HEK293 (cell line): Measurements from ENCODE around the gene AVPR1A.

ENCODE experiments used
- CTCF ChIA-PET: fragments of 350-600 bp; formaldehyde crosslinking; extraction: SDS; loops from one replicate; lab custom pipeline; 2021; ENCODE audit warnings: antibody characterized with exemption; lab: Yijun Ruan, JAX
- POLR2A ChIA-PET: fragments of 300-600 bp; formaldehyde crosslinking; extraction: SDS; loops from one replicate; lab custom pipeline; 2020; ENCODE audit warnings: antibody characterized with exemption, inconsistent platforms; lab: Yijun Ruan, JAX
- H3K27ac ChIP-seq: fragments of 200-500 bp; sonication (Bioruptor generic); 2 replicates; pipeline ENCODE4 v1.5.1; 2014; ENCODE audit warnings: low read depth, low read length, control low read depth, inconsistent platforms; ENCODE audit errors: extremely low read depth
- H3K36me3 ChIP-seq, 2 experiments: fragments of 200-500 bp in 1 of 2; sonication (Bioruptor generic) in 1 of 2; 1 replicate in 1 of 2; 2 replicates in 1 of 2; pipeline ENCODE4 v1.5.1; 2014 to 2017; ENCODE audit warnings: inconsistent platforms in 2 of 2, low read length in 2 of 2; ENCODE audit not compliant: control insufficient read depth in 2 of 2, insufficient read depth in 1 of 2
- H3K4me1 ChIP-seq: fragments of 200-500 bp; sonication (Bioruptor generic); 2 replicates; pipeline ENCODE4 v1.5.1; 2014; ENCODE audit warnings: mild to moderate bottlenecking, low read length, inconsistent platforms; ENCODE audit not compliant: control insufficient read depth, insufficient read depth
- H3K4me3 ChIP-seq: 2 replicates; pipeline ENCODE4 v1.5.1; 2011; ENCODE audit warnings: low read depth, mild to moderate bottlenecking, control low read depth, low read length, moderate library complexity
- H3K9me3 ChIP-seq: fragments of 200-500 bp; sonication (Bioruptor generic); 2 replicates; pipeline ENCODE4 v1.5.1; 2014; ENCODE audit warnings: low read depth, low read length, inconsistent platforms; ENCODE audit not compliant: control insufficient read depth, insufficient read depth
- BCL11B ChIP-seq: fragments of 450-650 bp; formaldehyde crosslinking; IDR thresholded peaks from 2 replicates; pipeline ENCODE4 v1.5.1; 2016; ENCODE audit warnings: low read depth, missing biosample characterization, missing genetic modification characterization
- EGR2 ChIP-seq: fragments of 450-650 bp; formaldehyde crosslinking; IDR thresholded peaks from 2 replicates; pipeline ENCODE4 v1.5.1; 2016; ENCODE audit warnings: low read depth, missing biosample characterization, missing genetic modification characterization
- IKZF3 ChIP-seq: fragments of 450-650 bp; IDR thresholded peaks from 2 replicates; pipeline ENCODE4 v1.5.0; 2018; ENCODE audit warnings: missing biosample characterization, mild to moderate bottlenecking, missing genetic modification characterization, moderate library complexity
- KLF9 ChIP-seq: fragments of 450-650 bp; formaldehyde crosslinking; IDR thresholded peaks from 2 replicates; pipeline ENCODE4 v1.5.1; 2016; ENCODE audit warnings: missing biosample characterization, missing genetic modification characterization, low read depth
- MZF1 ChIP-seq: fragments of 450-650 bp; formaldehyde crosslinking; IDR thresholded peaks from 2 replicates; pipeline ENCODE4 v1.5.1; 2017; ENCODE audit warnings: missing biosample characterization, missing genetic modification characterization, borderline replicate concordance
- PRDM6 ChIP-seq: fragments of 450-650 bp; formaldehyde crosslinking; IDR thresholded peaks from 2 replicates; pipeline ENCODE4 v1.5.1; 2017; ENCODE audit warnings: missing biosample characterization, missing genetic modification characterization
- SALL2 ChIP-seq: fragments of 450-650 bp; formaldehyde crosslinking; IDR thresholded peaks from 2 replicates; pipeline ENCODE4 v1.5.0; 2017; ENCODE audit warnings: missing biosample characterization, mild to moderate bottlenecking, missing genetic modification characterization, borderline replicate concordance
- ZBTB17 ChIP-seq: fragments of 450-650 bp; formaldehyde crosslinking; IDR thresholded peaks from 2 replicates; pipeline ENCODE4 v1.5.1; 2016; ENCODE audit warnings: missing biosample characterization, missing genetic modification characterization
- ZBTB21 ChIP-seq: fragments of 450-650 bp; formaldehyde crosslinking; IDR thresholded peaks from 2 replicates; pipeline ENCODE4 v1.5.1; 2017; ENCODE audit warnings: missing biosample characterization, missing genetic modification characterization
- ZFP41 ChIP-seq: fragments of 450-650 bp; formaldehyde crosslinking; IDR thresholded peaks from 2 replicates; pipeline ENCODE4 v1.5.1; 2016; ENCODE audit warnings: missing biosample characterization, missing genetic modification characterization, borderline replicate concordance
- ZNF10 ChIP-seq: fragments of 450-650 bp; formaldehyde crosslinking; IDR thresholded peaks from 2 replicates; pipeline ENCODE4 v1.5.1; 2017; ENCODE audit warnings: missing biosample characterization, missing genetic modification characterization
- ZNF175 ChIP-seq: fragments of 450-650 bp; formaldehyde crosslinking; IDR thresholded peaks from 2 replicates; pipeline ENCODE4 v1.5.1; 2016; ENCODE audit warnings: missing biosample characterization, missing genetic modification characterization
- ZNF266 ChIP-seq: fragments of 450-650 bp; formaldehyde crosslinking; IDR thresholded peaks from 2 replicates; pipeline ENCODE4 v1.5.1; 2016; ENCODE audit warnings: missing biosample characterization, missing genetic modification characterization, low read depth
- ZNF302 ChIP-seq: fragments of 450-650 bp; formaldehyde crosslinking; IDR thresholded peaks from 2 replicates; pipeline ENCODE4 v1.5.1; 2016; ENCODE audit warnings: missing biosample characterization, missing genetic modification characterization, low read depth
- ZNF311 ChIP-seq: fragments of 450-650 bp; formaldehyde crosslinking; IDR thresholded peaks from 2 replicates; pipeline ENCODE4 v1.5.1; 2017; ENCODE audit warnings: missing biosample characterization, missing genetic modification characterization, borderline replicate concordance
- ZNF335 ChIP-seq: fragments of 450-650 bp; formaldehyde crosslinking; conservative IDR thresholded peaks from 2 replicates; pipeline ENCODE4 v1.5.1; 2016; ENCODE audit warnings: missing biosample characterization, missing genetic modification characterization
- ZNF354C ChIP-seq: fragments of 450-650 bp; formaldehyde crosslinking; IDR thresholded peaks from 2 replicates; pipeline ENCODE4 v1.5.1; 2016; ENCODE audit warnings: missing biosample characterization, missing genetic modification characterization, low read depth, borderline replicate concordance
- ZNF366 ChIP-seq: fragments of 450-650 bp; formaldehyde crosslinking; conservative IDR thresholded peaks from 2 replicates; pipeline ENCODE4 v1.5.1; 2016; ENCODE audit warnings: missing biosample characterization, missing genetic modification characterization
- ZNF37A ChIP-seq: fragments of 450-650 bp; IDR thresholded peaks from 2 replicates; pipeline ENCODE4 v1.5.1; 2018; ENCODE audit warnings: missing biosample characterization, missing genetic modification characterization
- ZNF510 ChIP-seq: fragments of 450-650 bp; formaldehyde crosslinking; IDR thresholded peaks from 2 replicates; pipeline ENCODE4 v1.5.1; 2018; ENCODE audit warnings: mild to moderate bottlenecking, missing genetic modification characterization, missing biosample characterization; ENCODE audit not compliant: insufficient replicate concordance
- ZNF529 ChIP-seq: fragments of 450-650 bp; formaldehyde crosslinking; IDR thresholded peaks from 2 replicates; pipeline ENCODE4 v1.5.1; 2017; ENCODE audit warnings: missing genetic modification characterization, missing biosample characterization; ENCODE audit not compliant: insufficient replicate concordance
- ZNF555 ChIP-seq: fragments of 450-650 bp; formaldehyde crosslinking; conservative IDR thresholded peaks from 2 replicates; pipeline ENCODE4 v1.5.1; 2017; ENCODE audit warnings: missing biosample characterization, mild to moderate bottlenecking, missing genetic modification characterization, inconsistent platforms
- ZNF560 ChIP-seq: fragments of 450-650 bp; formaldehyde crosslinking; IDR thresholded peaks from 2 replicates; pipeline ENCODE4 v1.5.1; 2017; ENCODE audit warnings: missing biosample characterization, missing genetic modification characterization, borderline replicate concordance
- ZNF561 ChIP-seq: fragments of 450-650 bp; IDR thresholded peaks from 2 replicates; pipeline ENCODE4 v1.5.1; 2018; ENCODE audit warnings: missing biosample characterization, missing genetic modification characterization, borderline replicate concordance
- ZNF626 ChIP-seq: fragments of 450-650 bp; sonication (Bioruptor Pico); formaldehyde crosslinking; IDR thresholded peaks from 2 replicates; pipeline ENCODE4 v1.5.1; 2018; ENCODE audit warnings: missing biosample characterization, missing genetic modification characterization, inconsistent platforms
- ZNF776 ChIP-seq: fragments of 450-650 bp; formaldehyde crosslinking; IDR thresholded peaks from 2 replicates; pipeline ENCODE4 v1.5.0; 2017; ENCODE audit warnings: missing biosample characterization, missing genetic modification characterization, borderline replicate concordance
- ZXDB ChIP-seq: fragments of 450-650 bp; formaldehyde crosslinking; IDR thresholded peaks from 2 replicates; pipeline ENCODE4 v1.5.1; 2016; ENCODE audit warnings: missing biosample characterization, missing genetic modification characterization
- TF ChIP-seq, protein P1 (sequence below): IDR thresholded peaks from 2 replicates; pipeline ENCODE4 v1.6.1; 2011; ENCODE audit warnings: mild to moderate bottlenecking, low read depth, low read length, borderline replicate concordance
- TF ChIP-seq, protein P2 (sequence below): fragments of 450-650 bp; formaldehyde crosslinking; IDR thresholded peaks from 2 replicates; pipeline ENCODE4 v1.5.1; 2016; ENCODE audit warnings: missing biosample characterization, missing genetic modification characterization
- TF ChIP-seq, protein P3 (sequence below): fragments of 450-650 bp; formaldehyde crosslinking; IDR thresholded peaks from 2 replicates; pipeline ENCODE4 v1.5.1; 2017; ENCODE audit warnings: missing biosample characterization, missing genetic modification characterization

The AVPR1A gene

DNA sequence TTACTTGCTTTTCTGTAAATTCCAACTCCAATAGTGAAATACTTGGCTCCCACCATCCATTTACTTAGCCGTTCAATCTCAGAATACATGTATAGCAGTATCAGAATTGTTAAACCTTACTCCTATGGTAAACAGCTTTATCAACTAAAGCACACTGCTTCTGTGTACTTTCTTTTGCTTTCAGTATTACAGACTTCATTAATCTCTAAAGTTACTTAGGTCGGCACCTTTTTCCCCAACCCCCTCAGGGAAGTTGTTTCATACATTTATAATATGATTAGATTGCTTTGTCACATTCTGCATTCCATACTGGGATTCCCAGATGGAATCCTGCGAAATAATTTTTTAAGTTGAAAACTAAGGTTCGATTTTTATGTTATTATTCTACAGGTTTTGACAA lies 12.5 kb downstream of the AVPR1A start:
- ChIA-PET POLR2A (no interaction called here), CTCF (no interaction called here)
- no peak overlapping the region for H3K4me3 ChIP-seq
- H3K36me3 ChIP-seq, result no peaks in the 10 kb centered on the region
- H3K9me3 ChIP-seq, result no peaks in the 10 kb centered on the region
- TF ChIP-seq ZBTB17 (tag by site-specific recombination), result no peak
- TF ChIP-seq ZNF354C (tag by site-specific recombination), result no peak
- no peak for TF ChIP-seq ZXDB (tag by site-specific recombination)
- no peak for TF ChIP-seq ZNF560 (tag by site-specific recombination)
- no peak for TF ChIP-seq ZNF302
- no peak for TF ChIP-seq PRDM6 (tag by site-specific recombination)
- TF ChIP-seq, protein P1, sequence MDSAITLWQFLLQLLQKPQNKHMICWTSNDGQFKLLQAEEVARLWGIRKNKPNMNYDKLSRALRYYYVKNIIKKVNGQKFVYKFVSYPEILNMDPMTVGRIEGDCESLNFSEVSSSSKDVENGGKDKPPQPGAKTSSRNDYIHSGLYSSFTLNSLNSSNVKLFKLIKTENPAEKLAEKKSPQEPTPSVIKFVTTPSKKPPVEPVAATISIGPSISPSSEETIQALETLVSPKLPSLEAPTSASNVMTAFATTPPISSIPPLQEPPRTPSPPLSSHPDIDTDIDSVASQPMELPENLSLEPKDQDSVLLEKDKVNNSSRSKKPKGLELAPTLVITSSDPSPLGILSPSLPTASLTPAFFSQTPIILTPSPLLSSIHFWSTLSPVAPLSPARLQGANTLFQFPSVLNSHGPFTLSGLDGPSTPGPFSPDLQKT, result no peak
- no peak for TF ChIP-seq ZNF555
- TF ChIP-seq BCL11B (tag by site-specific recombination), result no peak
- no peak for TF ChIP-seq ZNF561 (tag by site-specific recombination)
- no peak for TF ChIP-seq ZNF10
- no peak for TF ChIP-seq ZBTB21
- no peak for TF ChIP-seq MZF1 (tag by site-specific recombination)
- no peak for TF ChIP-seq IKZF3 (tag by site-specific recombination)
- TF ChIP-seq, protein P2, sequence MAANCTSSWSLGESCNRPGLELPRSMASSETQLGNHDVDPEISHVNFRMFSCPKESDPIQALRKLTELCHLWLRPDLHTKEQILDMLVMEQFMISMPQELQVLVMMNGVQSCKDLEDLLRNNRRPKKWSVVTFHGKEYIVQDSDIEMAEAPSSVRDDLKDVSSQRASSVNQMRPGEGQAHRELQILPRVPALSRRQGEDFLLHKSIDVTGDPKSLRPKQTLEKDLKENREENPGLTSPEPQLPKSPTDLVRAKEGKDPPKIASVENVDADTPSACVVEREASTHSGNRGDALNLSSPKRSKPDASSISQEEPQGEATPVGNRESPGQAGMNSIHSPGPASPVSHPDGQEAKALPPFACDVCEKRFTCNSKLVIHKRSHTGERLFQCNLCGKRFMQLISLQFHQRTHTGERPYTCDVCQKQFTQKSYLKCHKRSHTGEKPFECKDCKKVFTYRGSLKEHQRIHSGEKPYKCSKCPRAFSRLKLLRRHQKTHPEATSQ (tag by site-specific recombination), result no peak
- no peak for TF ChIP-seq ZNF626 (tag by site-specific recombination)
- no peak for TF ChIP-seq ZNF311 (tag by site-specific recombination)
- TF ChIP-seq ZNF175 (tag by site-specific recombination), result no peak
- TF ChIP-seq ZNF529 (tag by site-specific recombination), result no peak
- no peaks in the 10 kb centered on the region for H3K4me1 ChIP-seq
- H3K27ac ChIP-seq, result no peak overlapping the region

DNA sequence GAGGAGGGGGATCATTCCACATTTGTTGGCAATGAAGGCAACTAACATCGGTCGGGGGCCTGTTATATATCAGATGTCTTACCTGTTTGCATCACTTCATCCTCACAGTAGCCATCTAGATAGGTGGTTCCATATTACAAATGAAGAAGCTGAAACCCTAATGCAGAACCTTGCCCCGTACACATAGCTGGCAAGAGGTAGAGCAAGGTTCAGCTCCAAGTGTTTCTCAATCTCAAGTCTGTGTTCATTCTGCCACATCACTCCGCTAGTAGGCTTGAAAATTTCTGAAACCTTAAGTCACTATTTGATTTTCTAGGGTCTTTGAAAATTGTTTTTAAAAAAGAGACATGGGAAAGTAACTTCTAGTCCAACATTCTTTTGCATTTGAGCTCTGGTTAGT lies 17.0 kb downstream of the AVPR1A start:
- no peaks in the 10 kb centered on the region for H3K36me3 ChIP-seq
- no peaks in the 10 kb centered on the region for H3K9me3 ChIP-seq
- no peak overlapping the region for H3K27ac ChIP-seq
- H3K4me1 ChIP-seq, result no peaks in the 10 kb centered on the region
- no peak for TF ChIP-seq SALL2 (tag by site-specific recombination)
- TF ChIP-seq ZNF366 (tag by site-specific recombination), result no peak
- TF ChIP-seq ZNF266, result no peak
- TF ChIP-seq EGR2, result no peak
- TF ChIP-seq ZNF510 (tag by site-specific recombination), result no peak
- TF ChIP-seq, protein P3, sequence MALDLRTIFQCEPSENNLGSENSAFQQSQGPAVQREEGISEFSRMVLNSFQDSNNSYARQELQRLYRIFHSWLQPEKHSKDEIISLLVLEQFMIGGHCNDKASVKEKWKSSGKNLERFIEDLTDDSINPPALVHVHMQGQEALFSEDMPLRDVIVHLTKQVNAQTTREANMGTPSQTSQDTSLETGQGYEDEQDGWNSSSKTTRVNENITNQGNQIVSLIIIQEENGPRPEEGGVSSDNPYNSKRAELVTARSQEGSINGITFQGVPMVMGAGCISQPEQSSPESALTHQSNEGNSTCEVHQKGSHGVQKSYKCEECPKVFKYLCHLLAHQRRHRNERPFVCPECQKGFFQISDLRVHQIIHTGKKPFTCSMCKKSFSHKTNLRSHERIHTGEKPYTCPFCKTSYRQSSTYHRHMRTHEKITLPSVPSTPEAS, result no peak
- TF ChIP-seq ZFP41 (tag by site-specific recombination), result no peak
- no peak for TF ChIP-seq ZNF335 (tag by site-specific recombination)
- TF ChIP-seq ZNF776 (tag by site-specific recombination), result no peak
- TF ChIP-seq ZNF37A (tag by site-specific recombination), result no peak
- no peak for TF ChIP-seq KLF9
- H3K4me3 ChIP-seq, result no peak overlapping the region
- ChIA-PET CTCF (interaction anchor here (0.9 to 2.6 kb wide), 2 partner anchors 13 to 17 kb away, joined by 4 to 13 read pairs; partner anchors contain the start of gene AVPR1A), POLR2A (no interaction called here)
